SKM-1 treated with dmso at 0.1 percent for 144 hours (cell line): Measurements from ENCODE around the gene ADGRF5.
A peak's percentile ranks its signal among the peaks of the same experiment; 100 is the strongest.

ENCODE experiments used
- DNase-seq: peaks from one replicate; lab custom pipeline; 2025; ENCODE audit not compliant: unreplicated experiment; lab: John Stamatoyannopoulos, UW

Gene ADGRF5, protein sequence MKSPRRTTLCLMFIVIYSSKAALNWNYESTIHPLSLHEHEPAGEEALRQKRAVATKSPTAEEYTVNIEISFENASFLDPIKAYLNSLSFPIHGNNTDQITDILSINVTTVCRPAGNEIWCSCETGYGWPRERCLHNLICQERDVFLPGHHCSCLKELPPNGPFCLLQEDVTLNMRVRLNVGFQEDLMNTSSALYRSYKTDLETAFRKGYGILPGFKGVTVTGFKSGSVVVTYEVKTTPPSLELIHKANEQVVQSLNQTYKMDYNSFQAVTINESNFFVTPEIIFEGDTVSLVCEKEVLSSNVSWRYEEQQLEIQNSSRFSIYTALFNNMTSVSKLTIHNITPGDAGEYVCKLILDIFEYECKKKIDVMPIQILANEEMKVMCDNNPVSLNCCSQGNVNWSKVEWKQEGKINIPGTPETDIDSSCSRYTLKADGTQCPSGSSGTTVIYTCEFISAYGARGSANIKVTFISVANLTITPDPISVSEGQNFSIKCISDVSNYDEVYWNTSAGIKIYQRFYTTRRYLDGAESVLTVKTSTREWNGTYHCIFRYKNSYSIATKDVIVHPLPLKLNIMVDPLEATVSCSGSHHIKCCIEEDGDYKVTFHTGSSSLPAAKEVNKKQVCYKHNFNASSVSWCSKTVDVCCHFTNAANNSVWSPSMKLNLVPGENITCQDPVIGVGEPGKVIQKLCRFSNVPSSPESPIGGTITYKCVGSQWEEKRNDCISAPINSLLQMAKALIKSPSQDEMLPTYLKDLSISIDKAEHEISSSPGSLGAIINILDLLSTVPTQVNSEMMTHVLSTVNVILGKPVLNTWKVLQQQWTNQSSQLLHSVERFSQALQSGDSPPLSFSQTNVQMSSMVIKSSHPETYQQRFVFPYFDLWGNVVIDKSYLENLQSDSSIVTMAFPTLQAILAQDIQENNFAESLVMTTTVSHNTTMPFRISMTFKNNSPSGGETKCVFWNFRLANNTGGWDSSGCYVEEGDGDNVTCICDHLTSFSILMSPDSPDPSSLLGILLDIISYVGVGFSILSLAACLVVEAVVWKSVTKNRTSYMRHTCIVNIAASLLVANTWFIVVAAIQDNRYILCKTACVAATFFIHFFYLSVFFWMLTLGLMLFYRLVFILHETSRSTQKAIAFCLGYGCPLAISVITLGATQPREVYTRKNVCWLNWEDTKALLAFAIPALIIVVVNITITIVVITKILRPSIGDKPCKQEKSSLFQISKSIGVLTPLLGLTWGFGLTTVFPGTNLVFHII (N-terminal part only)

DNA sequence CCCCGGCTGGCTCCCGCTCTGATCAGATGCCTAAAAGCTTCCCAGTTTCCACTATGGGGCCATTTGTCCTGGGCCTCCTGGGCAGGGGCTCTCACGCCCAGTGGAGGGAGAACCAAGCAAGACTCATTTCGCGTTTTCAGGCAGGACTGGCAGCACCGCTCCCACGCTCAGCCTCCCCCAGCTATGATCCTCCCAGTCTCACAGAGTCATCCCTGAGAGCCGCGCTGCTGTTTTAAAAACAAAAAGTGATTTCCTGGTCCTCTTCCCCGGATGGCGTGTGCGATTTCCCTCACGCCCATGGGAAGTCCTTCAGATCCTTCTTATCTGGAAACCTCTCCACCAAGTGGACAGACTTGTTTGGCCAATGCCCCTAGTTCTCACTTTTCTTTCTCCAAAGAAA is at the start of gene ADGRF5:
Gene ADGRF5 (minus strand): TSS at position 208 of the 400 bp plus-strand sequence. CDS start 15,176 bp downstream, outside the sequence.
- DNase-seq, result no peak

DNA sequence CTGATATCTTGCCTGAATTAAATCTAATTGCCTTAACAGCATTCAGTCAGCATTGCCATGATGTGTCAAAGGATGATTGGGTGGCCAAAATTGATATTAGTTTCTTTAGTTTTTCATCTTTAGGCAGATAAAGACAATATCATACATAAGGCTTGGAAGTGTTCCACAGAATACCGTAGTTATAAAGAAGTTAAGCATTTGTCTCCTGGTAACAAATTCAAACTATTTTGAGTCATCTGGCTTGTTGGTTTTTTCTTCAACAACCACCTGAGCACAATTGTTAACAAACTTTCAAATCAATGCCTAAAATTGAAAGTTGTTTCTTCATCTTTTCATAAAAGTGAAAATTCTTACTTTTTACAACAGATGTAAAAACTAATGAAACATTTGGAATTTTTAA is 47.5 kb upstream of the ADGRF5 start:
- no peak for DNase-seq

DNA sequence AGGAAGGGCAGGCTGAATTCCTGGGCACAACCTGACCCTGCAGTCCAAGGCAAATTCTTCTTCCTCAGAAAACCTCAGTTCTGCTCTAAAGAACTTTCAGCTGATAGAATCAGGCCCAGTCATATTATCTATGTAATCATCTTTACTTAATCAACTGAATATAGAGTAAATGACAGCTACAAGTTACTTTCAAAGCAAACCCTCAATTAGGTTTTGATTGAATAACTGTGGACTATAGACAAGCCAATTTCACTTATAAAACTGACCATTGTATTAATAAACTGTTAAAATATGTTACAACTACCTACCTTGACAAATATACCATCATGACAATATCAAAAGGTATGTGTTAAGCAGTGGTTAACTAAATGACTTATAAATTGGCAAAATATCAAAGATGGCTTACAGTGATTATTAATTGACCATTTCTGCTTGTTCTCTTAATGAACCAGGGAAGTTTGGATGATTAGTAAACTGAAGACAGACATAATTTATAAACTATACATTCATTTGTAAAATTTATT is 46.1 kb upstream of the ADGRF5 start:
- no peak for DNase-seq

DNA sequence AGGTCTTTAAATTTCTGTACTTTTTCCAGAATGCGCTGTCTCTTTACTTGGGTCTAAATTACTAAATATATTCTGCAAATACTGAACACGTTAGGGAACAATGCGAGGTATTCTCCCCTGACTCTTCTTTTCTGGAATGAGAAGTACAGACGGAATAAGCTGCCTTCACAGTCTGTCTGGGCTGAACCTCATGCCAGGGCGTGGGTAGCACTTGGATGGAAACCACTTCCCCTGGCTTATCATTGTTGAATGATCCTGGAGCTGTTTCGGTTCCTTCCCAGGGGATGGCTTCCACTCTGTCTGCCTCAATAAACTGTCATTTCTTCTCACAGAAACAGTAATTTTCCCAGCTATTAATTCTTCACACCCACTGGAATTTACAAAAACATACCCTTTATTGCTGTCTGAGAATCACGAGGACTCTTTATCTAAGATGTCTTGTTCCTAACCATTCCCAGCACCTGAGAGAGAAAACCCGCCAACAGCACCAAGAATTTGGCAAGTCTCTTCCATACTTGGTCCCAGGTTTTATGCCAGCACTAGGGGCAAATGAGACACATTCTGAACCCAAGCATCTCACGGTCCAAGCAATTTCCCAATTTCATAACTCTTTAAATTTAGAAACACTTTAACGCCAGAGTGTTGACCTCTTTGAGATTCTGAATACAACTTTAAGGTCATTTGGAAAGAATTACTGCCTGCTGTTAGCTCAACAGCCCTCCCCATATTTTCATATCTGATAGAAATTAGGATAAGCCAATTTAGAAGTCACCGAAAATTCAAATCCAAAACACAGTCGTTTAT is 43.2 kb upstream of the ADGRF5 start:
- DNase-seq, result no peak

DNA sequence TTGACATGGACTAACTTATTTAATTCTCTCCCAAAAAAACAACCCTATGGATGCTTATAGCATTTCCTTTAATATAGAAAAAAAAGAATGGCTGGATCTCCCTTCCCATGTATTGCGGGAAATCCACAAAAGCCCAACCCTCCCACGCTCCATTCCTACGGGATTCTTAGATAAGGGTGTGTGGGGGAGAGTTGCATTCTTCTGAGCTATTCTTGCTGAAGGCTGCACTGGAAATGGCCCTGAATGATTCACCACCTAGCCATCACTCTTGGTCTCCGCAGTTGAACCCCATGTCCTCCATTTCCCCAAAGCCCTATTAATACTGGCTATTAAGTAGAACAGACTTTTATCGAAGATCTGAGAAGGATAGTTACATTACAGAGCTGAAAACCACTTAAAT is 41.9 kb upstream of the ADGRF5 start:
- no peak for DNase-seq

DNA sequence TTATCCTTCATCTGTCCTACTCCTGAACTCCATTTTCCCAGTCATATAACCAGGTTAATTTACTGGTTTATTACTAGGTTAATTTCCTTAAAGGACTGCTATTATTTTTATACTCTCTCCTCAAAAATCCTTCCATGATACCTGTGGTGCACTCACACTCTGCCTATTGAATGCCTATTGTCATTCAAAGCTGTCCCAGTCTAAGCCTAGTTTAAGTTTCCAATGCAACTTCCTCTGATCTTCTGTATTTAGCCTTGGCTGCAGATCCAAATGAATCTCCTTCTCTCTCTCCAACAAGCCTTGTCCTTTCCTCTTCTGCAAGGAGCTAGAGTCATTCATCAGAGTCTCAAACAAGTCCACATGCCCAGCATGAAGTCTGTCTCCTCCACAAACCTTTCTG is 41.3 kb upstream of the ADGRF5 start:
- DNase-seq, result no peak

DNA sequence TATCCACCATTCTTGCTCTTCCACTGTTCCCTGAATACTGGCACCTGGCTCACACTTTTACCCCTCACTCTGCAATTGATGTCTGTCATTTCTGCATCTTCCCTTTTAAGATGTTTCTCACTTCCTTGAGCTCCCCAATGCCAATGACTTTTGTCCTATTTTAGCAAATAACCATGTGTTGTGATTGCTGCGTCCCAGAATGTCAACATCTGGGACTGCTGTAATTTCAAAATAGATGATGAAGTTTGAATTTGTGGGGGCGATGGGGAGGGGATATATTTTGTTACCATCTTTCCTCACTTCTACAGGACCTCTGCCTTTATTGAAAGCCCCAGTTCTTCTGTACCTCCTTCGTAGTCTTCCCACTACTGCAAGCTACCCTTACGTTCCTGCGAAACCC is 40.0 kb upstream of the ADGRF5 start:
- no peak for DNase-seq

DNA sequence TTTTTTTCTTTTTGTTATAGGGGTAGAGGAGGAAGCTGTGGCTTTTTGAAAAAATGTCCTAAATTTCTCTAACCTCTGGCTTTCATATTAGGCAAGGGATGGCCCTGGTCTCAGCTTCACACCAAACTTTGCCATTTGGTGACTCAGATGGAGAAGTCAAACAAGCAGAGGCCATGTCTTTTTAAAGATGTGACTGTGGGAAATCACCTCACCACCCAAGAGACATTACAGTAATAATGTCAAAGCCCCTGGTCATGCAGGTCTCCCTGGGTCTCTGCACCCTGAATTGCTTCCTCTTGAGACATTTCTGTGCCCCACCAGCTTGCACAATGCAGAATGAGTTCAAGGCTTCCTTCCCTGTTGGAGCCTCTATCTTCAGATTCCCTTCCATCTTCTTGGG is 39.5 kb upstream of the ADGRF5 start:
- peak; percentile 68 for DNase-seq

DNA sequence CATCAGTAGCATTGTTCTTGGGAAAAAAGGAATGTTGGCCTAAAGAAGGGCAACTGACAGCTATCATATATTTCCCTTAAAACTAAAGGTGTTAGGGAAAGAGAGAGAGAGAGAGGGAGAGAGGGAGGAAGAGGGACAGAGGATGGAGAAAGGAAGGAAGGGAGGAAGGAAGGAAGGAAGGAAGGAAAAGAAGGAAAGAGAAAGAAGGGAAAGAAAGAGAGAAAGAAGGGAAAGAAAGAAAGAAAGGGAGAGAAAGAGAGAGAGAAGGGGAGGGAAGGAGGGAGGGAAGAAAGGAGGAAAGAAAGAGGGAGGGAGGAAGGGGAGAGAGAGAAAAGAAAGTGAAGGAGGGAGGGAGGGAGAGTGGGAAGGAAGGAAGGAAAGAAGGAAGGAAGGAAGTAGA is 37.7 kb upstream of the ADGRF5 start:
- no peak for DNase-seq

DNA sequence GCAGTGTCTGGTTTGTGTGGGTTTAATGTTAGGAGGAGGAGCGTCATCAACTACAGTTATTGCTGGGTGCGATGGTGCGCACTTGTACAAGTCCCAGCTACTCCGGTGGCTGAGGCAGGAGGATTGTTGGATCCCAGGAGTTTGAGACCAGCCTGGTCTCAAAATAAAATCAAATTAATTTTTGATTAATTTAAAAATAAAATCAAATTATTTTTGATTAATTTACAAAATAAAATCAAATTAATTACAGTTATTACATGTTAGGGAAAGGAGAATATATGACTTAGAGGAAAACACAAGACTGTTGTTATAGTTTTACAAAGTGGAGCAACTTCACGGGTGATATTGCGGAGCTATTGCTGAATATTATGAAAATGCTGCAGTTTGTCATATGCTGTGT is 34.7 kb upstream of the ADGRF5 start:
- DNase-seq, result no peak

DNA sequence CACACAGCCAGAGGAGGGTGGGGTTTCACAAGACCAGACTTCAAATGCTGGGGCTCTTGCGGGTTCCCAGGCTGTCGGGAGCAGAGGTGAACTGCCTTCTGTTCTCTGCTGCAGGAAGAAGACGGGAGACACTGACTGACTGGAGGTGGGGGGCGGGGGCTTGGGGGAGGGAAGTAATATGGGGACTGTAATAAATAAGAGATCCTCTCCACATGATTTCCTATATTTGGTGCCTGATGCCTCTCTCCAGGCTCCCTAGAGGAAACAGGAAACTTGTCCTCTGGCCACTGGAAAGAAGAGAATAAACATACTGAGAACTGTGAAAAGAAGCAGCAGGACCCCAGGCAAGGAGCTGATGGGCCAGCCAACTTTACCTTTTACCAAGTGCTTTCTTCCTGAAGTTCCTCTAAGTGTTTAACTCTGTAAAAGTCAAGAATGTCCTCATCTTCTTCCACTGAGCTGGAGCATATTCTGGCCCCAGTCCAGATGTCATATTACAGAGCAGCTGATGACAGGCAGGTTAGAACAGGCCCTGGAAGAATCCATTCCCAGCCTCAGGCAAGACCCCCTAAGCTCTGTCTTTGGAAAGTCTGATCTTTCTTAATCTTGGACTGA is 33.2 kb upstream of the ADGRF5 start:
- DNase-seq, result no peak

DNA sequence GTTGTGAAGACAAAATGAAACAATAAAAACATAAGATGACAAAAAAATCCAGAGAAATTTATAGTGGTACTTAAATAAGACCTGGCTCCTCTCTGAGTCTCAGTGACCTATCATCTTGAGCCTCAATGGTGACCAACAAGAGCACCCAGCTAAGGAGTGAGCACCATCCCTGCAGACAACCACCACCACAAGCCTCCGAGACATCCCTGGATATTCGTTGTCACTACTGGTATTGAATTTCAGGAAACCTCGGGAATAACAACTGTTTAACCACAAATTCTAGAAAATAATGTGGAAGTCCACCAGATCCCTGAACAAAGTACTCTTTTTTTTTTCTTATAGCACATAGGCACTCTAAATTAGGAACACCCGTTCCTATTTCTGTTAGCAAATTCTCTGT is 32.2 kb upstream of the ADGRF5 start:
- DNase-seq, result no peak

DNA sequence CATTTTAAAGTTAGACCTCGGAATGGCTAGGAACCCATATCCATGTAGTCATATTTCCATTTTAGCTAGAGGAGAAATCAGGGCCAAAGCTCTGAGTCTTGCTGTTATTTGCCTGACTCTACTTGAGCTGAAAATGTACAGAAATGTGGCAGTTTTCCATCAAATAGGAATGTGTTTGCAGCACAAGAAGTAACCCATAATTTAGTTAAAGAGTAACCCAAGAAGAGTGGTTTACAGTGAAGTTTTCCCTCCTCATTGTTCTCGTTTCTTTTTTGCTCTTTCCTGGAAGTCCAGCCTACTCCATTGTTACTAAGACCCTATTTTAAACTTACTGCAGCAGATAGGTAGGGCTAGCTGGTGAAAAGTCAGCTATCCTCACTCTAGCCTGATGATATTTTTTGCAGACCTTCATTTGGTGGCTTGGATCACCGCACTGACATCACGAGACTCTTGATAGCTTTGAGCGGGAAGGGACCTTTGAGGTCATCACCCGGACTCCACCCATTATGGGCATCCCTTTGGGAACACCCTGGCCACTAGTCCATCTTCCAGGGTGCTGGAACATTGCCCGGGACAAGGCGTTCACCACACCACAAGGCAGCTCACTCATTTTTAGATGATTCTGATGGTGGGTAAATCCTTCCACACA is 28.0 kb upstream of the ADGRF5 start:
- no peak for DNase-seq

DNA sequence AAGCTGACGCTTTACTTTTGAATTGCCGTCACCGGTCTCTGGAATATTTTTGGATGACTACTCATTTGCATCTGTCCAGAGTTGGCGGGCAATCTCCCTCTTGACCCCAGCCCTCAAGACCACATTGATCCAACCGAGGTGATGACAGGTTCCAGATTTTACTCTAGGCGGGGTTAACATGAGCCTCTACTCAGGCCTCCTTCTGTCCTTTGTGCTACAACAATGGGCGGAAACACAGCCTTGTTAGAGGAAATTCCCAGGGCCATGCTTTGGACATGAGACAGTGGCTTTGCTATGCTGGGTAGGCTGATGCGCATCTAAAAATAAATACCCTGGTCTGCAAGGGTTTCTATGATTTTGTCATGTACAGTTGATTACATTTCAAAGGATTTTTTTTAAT is 27.0 kb upstream of the ADGRF5 start:
- DNase-seq, result no peak

DNA sequence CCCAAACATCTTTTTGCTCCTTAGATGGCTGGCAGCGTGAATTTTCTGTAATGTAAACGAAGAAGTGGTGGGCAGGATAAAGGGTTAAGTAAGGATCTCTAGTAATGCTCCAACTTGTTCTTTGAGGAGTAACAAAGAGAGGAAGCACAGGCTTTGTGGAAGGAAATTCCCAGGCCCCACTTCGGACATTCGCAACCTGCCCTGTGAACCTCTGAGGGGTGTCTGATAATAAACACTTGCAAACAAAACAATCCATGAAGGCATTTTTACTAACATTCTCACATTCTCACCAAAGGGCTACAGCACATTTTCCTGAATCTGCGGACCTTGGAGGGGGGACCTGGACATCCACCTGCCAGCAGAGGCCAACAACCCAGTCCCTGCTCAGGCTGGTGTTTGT is 25.8 kb upstream of the ADGRF5 start:
- no peak for DNase-seq

DNA sequence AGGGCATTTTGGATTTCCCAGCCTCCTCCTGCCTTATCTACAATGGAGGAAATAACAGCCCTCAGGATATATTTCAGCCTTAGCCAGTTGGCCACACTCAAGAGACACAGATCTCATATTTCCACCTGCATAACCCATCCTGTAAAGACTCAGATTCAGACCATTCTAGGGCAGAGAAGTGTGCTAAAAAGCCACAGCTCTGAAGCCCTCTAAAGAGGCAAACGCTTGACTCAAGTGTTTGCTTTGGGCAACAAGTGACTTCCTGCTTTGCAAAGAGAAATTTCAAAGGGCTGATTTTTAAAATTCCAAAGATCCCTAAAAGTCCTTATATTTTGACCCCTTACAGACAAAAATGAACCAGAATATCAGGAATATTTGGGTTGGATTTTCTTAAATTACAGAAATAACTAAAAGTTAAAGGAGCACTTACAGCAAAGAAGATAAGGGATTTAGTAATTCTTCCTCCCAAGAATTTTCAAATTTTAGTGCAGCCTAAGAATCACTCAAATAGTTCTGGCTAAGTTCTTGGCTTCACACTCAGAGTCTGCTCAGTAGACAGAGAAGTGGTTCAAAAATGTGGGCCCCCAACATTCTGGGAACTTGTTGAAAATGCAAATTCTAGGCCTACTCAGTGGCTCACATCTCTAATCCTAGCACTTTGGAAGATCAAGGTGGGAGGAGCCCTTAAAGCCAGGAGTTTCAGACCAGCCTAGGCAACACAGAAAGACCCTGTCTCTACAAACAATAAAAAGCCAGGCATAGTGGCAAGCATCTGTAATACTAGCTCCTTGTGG is 18.9 kb upstream of the ADGRF5 start:
- DNase-seq, result no peak

DNA sequence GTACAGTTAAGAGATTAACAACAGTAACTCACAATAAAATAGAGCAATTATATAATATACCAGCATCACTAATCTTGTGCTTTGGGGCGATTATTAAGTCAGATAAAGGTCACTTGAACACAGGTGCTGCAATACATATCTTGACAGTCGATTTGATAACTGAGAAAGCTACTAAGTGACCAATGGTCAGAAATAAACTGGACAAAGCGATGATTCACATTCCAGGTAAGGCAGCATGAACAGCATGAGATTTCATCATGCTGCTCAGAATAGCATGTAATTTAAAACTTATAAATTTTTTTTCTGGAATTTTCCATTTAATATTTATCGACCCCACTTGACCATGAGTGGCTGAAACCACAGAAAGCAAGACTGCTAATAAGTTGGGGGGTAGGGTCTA is 15.9 kb upstream of the ADGRF5 start:
- no peak for DNase-seq

DNA sequence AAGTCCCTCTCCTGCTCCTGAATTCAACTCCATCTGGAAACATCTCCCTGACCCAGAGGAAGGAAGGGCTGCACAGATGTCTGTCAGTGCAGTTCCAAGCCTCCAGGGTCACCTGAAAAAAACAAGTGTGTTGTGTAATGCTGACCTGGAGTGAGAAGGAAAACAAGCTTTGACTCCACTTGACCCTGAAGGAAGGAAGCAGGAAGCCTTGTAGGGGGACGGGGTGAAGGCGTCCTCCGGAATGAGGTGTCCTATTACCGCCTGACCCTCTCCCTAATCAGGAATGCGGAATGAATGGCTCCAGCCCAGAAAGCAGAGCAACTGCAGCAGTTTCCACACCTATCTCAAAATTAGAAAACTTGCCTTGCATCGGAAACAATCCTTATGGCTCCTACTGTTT is 13.9 kb upstream of the ADGRF5 start:
- no peak for DNase-seq

DNA sequence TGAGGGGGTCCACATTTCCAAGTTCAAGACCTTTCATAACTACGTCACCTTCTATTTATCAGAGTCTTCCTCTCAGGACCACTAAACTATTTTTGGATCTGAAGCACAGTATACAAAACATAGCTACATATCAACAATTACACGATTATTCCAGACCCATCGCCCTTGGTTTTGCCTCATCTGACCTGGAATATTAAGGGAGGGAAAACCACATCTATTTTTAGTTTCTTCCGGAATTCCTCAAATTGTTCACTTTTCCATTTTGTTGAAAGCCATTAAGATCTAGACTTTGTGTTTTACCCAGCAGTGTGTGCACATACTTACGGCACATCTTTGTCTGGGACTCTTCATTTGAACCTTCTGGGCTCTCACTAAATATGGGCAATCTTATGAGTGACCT is 12.0 kb upstream of the ADGRF5 start:
- DNase-seq, result no peak
